ENCODE measurements around the gene MCC. TPM values are rescaled to one million over a fixed set of nuclear protein-coding genes. Genes with fewer than 3 reads are reported as not detected.
A peak's percentile ranks its signal among the peaks of the same experiment; 100 is the strongest.

Gene MCC
- total and polyA plus RNA-seq, 4 donors = 1.6 to 38.6 (median 11.2) TPM

DNA sequence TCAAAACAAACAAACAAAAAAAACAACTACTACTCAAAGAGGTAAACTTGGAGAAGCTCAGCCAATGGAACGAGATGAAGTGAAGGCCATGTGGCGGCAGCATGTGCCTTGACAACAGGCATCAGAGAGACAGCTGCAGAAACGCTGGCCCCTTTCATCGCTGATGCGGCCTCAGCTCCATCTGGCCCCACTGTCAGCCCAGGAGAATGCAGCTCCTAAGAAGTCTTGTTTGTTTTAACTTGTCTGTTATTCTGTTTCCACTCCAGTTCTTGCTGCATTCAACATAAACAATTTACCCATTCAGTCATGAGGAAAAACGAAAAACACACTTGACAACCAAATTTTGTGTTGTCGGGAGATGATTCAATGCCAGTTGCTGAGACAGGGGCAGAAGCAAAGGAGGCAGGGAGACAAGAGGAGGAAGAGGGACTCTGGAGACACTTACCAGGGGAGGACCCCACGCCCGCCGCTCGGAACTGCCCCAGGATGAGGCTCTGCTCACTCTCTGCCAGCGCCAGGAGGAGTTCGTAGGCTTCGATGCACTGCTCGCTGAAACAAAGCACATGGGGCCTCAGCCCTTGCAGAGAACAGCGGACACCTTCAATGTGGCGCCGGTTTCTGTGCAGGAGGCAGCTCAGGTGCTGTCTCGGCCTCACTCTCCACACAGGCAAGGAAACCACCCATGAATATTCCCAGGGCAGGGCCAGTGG lies 420.5 kb downstream of the MCC start:
- peak overlapping the region in 1 of 2 donors; percentile 5 for H3K27ac ChIP-seq (ENCODE audit: low read depth in 1 of 2, low read length in 1 of 2)

DNA sequence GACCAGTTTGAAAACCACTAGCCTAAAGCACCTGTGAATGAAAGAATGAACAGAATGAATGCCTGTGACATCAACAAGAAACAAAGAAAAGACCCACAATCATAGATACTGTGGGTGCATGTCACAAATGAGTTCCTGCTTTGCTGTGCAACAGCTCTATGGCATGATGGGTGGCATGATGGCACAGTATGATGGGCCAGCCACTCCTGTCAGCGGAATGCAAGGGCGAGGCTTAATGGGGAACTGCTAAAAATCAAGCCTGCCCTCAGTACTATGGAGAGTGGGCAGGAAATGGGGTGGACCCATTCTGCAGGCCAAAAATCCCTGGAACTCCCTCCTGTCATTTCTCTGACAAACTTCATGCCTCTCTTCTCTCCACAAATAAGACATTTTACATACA lies 422.6 kb downstream of the MCC start:
- Histone ChIP-seq H3K9me3 (ENCODE audit: control insufficient read depth in 4 of 4, insufficient read depth in 3 of 4, low read length in 3 of 4) (peaks cover 0 to 6% (median 0%) of the 10 kb centered on the region in 4 donors), H3K4me3 (no peak overlapping the region), H3K36me3 (ENCODE audit: control insufficient read depth in 4 of 4, insufficient read depth in 4 of 4, low read length in 4 of 4) (peaks cover 2 to 16% (median 4%) of the 10 kb centered on the region in 4 donors), H3K4me1 (ENCODE audit: control insufficient read depth in 5 of 5, insufficient read depth in 5 of 5, low read length in 5 of 5) (peaks cover 0 to 8% (median 4%) of the 10 kb centered on the region in 5 donors), H3K27me3 (ENCODE audit: control insufficient read depth in 3 of 3, insufficient read depth in 3 of 3, low read length in 2 of 3) (no peaks in the 10 kb centered on the region), H3K9ac (ENCODE audit: insufficient read depth in 1 of 2, low read length in 2 of 2) (no peak overlapping the region), H3K27ac (ENCODE audit: low read depth in 1 of 2, low read length in 1 of 2) (no peak overlapping the region)
- ATAC-seq (ENCODE audit: insufficient read depth, low FRiP score) (no peak), DNase-seq (no peak)
- 82 to 96% methylated on average over 2 of the region's 2 CpGs for WGBS, 2 donors
- TF ChIP-seq CTCF (IDR thresholded peaks at IDR 0.05; ENCODE audit: control extremely low read depth, extremely low read depth) = no peak

More for the DNA sequence above, 420.5 kb downstream of the MCC start:
- ATAC-seq (ENCODE audit: insufficient read depth, low FRiP score) (no peak), DNase-seq (peak; percentile 87 to 92 (median 91))
- H3K27me3 ChIP-seq (ENCODE audit: control insufficient read depth in 3 of 3, insufficient read depth in 3 of 3, low read length in 2 of 3) = no peaks in the 10 kb centered on the region
- H3K9ac ChIP-seq (ENCODE audit: insufficient read depth in 1 of 2, low read length in 2 of 2) = no peak overlapping the region
- TF ChIP-seq CTCF (IDR thresholded peaks at IDR 0.05; ENCODE audit: control extremely low read depth, extremely low read depth) = no peak
- H3K4me1 ChIP-seq (ENCODE audit: control insufficient read depth in 5 of 5, insufficient read depth in 5 of 5, low read length in 5 of 5) = peaks cover 2 to 8% (median 5%) of the 10 kb centered on the region in 5 donors
- peaks cover 0 to 6% (median 0%) of the 10 kb centered on the region in 4 donors for H3K9me3 ChIP-seq (ENCODE audit: control insufficient read depth in 4 of 4, insufficient read depth in 3 of 4, low read length in 3 of 4)
- peaks cover 2 to 18% (median 4%) of the 10 kb centered on the region in 4 donors for H3K36me3 ChIP-seq (ENCODE audit: control insufficient read depth in 4 of 4, insufficient read depth in 4 of 4, low read length in 4 of 4)
- H3K4me3 ChIP-seq = no peak overlapping the region
- 85 to 89% methylated on average over 19 of the region's 19 CpGs for WGBS, 2 donors

DNA sequence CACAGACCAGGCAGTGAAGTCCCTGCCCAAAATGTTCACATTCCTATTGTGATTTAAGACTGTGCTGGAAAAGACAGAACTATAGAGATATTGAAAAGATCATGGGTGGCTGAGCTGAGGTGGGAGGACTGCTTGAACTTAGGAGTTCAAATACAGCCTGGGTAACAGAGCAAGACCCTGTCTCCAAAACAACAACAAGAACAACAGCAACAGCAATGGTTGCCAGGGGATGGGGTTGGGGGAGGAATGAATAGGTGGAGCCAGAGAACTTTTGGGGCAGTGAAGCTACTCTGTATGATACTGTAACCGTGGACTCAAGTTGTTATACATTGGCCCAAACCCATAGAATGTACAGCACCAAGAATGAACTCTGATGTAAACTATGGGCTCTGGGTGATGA lies 423.4 kb downstream of the MCC start:
- Histone ChIP-seq H3K4me3 (no peak overlapping the region), H3K36me3 (ENCODE audit: control insufficient read depth in 4 of 4, insufficient read depth in 4 of 4, low read length in 4 of 4) (peaks cover 2 to 16% (median 4%) of the 10 kb centered on the region in 4 donors), H3K9me3 (ENCODE audit: control insufficient read depth in 4 of 4, insufficient read depth in 3 of 4, low read length in 3 of 4) (peaks cover 0 to 6% (median 0%) of the 10 kb centered on the region in 4 donors), H3K27ac (ENCODE audit: low read depth in 1 of 2, low read length in 1 of 2) (no peak overlapping the region), H3K9ac (ENCODE audit: insufficient read depth in 1 of 2, low read length in 2 of 2) (no peak overlapping the region), H3K27me3 (ENCODE audit: control insufficient read depth in 3 of 3, insufficient read depth in 3 of 3, low read length in 2 of 3) (no peaks in the 10 kb centered on the region), H3K4me1 (ENCODE audit: control insufficient read depth in 5 of 5, insufficient read depth in 5 of 5, low read length in 5 of 5) (peaks cover 0 to 10% (median 4%) of the 10 kb centered on the region in 5 donors)
- WGBS, 2 donors = 91 to 93% methylated on average over 1 of the region's 1 CpG
- DNase-seq (no peak), ATAC-seq (ENCODE audit: insufficient read depth, low FRiP score) (no peak)
- TF ChIP-seq CTCF (IDR thresholded peaks at IDR 0.05; ENCODE audit: control extremely low read depth, extremely low read depth) = no peak
